IgD-negative memory B cell (primary cell): ENCODE data around the gene UFL1. TPM values are rescaled to one million over a fixed set of nuclear protein-coding genes. Genes with fewer than 3 reads are reported as not detected.
"Not testable (repeated sequence)": the region's sequence is repeated elsewhere in the genome, so short reads cannot be mapped to it uniquely, and the experiment has no call there.

Source experiments
- H3K27ac Mint-ChIP-seq, 3 donors: one replicate each; pipeline ENCODE4 v1.8.0; 2020 to 2022; ENCODE audit warnings: mild to moderate bottlenecking in 3 of 3, mixed read lengths in 3 of 3, moderate library complexity in 1 of 3
- H3K27me3 Mint-ChIP-seq: one replicate; pipeline ENCODE4 v1.8.0; 2021; ENCODE audit warnings: mixed read lengths
- H3K36me3 Mint-ChIP-seq: one replicate; pipeline ENCODE4 v1.8.0; 2020; ENCODE audit warnings: mild to moderate bottlenecking, mixed read lengths
- H3K4me1 Mint-ChIP-seq, 3 donors: one replicate each; pipeline ENCODE4 v1.8.0; 2020 to 2022; ENCODE audit warnings: mixed read lengths in 3 of 3, mild to moderate bottlenecking in 1 of 3
- H3K4me3 Mint-ChIP-seq, 4 donors: one replicate each; pipeline ENCODE4 v1.8.0; 2020 to 2022; ENCODE audit warnings: mild to moderate bottlenecking in 4 of 4, mixed read lengths in 4 of 4, moderate library complexity in 3 of 4
- H3K9me3 Mint-ChIP-seq, 3 donors: one replicate each; pipeline ENCODE4 v1.8.0; 2020 to 2021; ENCODE audit warnings: mixed read lengths in 3 of 3, mild to moderate bottlenecking in 1 of 3
- polyA plus RNA-seq: library from polyadenylated mRNA; unstranded; fragments of 300-500 nt; fragmentation: Illumina TruSeq; gene quantifications from one replicate; pipeline ENCODE4 v1.2.3, GENCODE V29; 2021

UFL1 gene
- polyA plus RNA-seq, 1 donor from 2014 or later = 16.8 TPM

DNA sequence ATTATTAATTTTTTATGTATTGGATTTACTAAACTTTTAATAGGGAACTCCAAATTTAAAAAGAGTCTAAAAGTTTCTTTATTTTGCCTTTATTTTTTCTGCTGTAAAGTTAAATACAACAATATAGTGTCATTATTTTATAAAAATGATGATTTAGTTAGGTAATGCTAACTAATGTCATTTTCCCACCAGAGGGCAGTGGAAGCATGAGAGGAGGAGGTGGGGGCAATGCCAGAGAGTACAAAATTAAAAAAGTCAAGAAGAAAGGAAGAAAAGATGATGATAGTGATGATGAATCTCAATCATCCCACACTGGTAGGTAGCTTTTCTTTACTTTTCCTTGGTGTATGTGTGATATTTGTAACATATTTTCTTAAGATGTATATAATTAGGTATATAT is 21.1 kb downstream of the UFL1 start:
- Mint-ChIP-seq H3K36me3 (peaks cover 9% of the 10 kb centered on the region), H3K9me3 (no peaks in the 10 kb centered on the region), H3K4me3 (no peak overlapping the region), H3K4me1 (no peaks in the 10 kb centered on the region), H3K27ac (no peak overlapping the region), H3K27me3 (no peaks in the 10 kb centered on the region)

DNA sequence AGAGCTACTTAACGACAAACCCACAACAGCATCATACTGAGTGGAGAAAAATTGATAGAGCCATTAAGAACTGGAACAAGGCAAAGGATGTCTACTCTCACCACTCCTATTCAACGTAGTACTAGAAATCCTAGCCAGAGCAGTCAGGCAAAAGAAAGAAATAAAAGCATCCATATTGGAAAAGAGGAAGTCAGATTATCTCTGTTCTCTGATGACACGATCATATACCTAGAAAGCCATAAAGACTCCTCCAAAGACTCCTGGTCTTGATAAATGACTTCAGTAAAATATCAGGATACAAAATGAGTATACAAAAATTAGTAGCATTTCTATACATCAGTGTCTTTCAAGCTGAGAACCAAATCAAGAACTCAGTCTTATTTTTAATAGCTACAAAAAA is 24.3 kb downstream of the UFL1 start:
- Mint-ChIP-seq H3K36me3 (peaks cover 10% of the 10 kb centered on the region), H3K4me3 (no peak overlapping the region), H3K9me3 (no peaks in the 10 kb centered on the region), H3K27ac (no peak overlapping the region), H3K4me1 (no peaks in the 10 kb centered on the region), H3K27me3 (no peaks in the 10 kb centered on the region)

DNA sequence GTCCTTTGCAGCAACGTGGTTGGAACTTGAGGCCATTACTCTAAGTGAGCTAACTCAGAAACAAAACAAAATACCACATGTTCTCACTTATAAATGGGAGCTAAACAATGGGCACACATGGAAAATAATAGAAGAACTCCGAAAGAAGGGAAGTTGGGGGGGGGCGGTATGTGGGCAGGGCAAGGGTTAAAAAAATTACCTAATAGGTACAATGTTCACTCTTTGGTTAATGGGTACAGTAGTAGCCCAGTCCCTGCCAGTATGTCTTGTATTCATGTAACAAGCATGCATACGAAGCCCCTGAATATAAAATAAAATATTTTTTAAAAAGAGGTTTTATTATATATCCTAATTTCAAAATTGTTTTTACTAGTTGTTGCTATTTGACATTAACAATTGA is 26.0 kb downstream of the UFL1 start:
- Mint-ChIP-seq H3K4me1 (no peaks in the 10 kb centered on the region), H3K36me3 (peaks cover 10% of the 10 kb centered on the region), H3K27me3 (no peaks in the 10 kb centered on the region), H3K4me3 (no peak overlapping the region), H3K9me3 (no peaks in the 10 kb centered on the region), H3K27ac (no peak overlapping the region)

DNA sequence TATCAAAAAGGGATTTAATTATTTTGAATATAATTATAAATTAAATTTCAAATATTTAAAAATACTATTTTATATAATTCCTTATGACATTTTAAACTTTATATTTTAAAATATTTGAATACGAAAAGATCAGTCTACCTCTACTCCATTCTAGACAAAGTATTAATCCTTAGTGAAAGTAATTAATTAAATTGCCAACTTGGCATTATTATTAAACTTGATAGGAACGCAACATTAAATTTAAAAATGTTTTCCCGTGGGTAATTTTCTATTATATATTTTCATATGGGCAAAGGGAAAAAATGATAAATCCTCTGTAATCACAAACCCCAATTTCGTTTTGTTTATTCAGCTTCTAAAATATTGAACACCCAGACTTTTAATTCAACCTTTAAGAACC is 33.0 kb downstream of the UFL1 start:
- Mint-ChIP-seq H3K27ac (no peak overlapping the region), H3K4me3 (no peak overlapping the region), H3K36me3 (peaks cover 7% of the 10 kb centered on the region), H3K27me3 (no peaks in the 10 kb centered on the region), H3K4me1 (no peaks in the 10 kb centered on the region), H3K9me3 (peaks cover 0 to 4% (median 0%) of the 10 kb centered on the region in 3 donors)

DNA sequence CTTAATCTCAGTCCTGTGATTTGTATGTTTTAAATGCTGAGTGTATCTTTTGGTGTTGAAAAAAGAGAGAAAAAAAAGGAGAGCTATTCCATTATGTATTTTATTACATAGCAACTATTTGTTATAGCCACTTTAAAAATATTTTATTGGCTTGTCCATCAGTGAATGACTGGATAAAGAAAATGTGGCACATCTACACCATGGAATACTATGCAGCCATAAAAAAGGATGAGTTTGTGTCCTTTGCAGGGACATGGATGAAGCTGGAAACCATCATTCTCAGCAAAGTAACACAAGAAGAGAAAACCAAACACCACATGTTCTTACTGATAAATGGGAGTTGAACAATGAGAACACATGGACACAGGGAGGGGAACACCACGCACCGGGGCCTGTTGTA is 38.1 kb downstream of the UFL1 start:
- not testable (repeated sequence) for H3K9me3 Mint-ChIP-seq, H3K4me1 Mint-ChIP-seq, H3K4me3 Mint-ChIP-seq, H3K27me3 Mint-ChIP-seq, H3K36me3 Mint-ChIP-seq, H3K27ac Mint-ChIP-seq

DNA sequence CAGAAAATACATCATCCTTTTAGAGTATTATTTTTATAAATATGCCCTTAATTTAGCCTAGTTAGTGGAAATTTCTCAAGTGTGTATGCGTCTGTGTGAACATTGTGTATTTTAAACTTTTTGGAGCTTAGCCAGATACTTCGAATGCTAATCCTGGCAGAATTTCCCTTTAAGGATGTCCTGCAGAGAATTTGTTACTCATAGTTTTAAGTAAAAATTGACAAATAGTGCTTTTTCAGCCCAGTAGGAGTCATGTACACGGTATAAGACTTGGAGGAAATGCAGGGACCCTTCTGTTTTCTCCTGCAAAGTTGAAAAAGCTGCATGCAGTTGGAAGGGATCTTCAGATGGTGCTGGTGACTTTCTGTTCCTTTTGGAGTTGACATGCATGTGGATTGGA is 41.3 kb downstream of the UFL1 start, which contains the start of gene FHL5:
Gene FHL5, plus strand, starts transcription at position 243 of the 400 bp plus-strand sequence. CDS start 40,486 bp downstream, outside the sequence.
- H3K9me3 Mint-ChIP-seq = peaks cover 0 to 4% (median 0%) of the 10 kb centered on the region in 3 donors
- H3K36me3 Mint-ChIP-seq = no peaks in the 10 kb centered on the region
- H3K27me3 Mint-ChIP-seq = no peaks in the 10 kb centered on the region
- no peak within 1 kb of the TSS for H3K4me3 Mint-ChIP-seq
- no peak within 1 kb of the TSS for H3K27ac Mint-ChIP-seq
- H3K4me1 Mint-ChIP-seq = peaks cover 0 to 2% (median 0%) of the 10 kb centered on the region in 3 donors

DNA sequence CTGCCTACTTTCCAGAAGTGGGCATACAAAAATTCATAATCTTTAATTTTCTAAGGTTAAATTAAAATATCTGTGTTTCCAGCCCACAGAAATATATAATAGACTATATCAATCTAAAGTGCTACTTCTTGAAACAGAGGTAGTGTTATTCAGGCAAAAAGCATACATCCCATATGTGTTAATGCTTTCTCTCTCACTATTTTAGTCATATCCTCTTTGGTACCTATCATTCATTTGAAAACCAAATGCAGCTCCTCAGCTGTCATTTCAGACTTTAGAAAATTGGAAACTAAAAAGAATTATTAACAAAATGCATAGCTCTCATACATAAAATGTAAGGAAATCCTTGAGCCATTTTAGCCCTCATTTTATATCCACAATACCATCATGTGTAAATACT is 42.2 kb downstream of the UFL1 start:
- H3K9me3 Mint-ChIP-seq = peaks cover 0 to 3% (median 1%) of the 10 kb centered on the region in 3 donors
- H3K4me3 Mint-ChIP-seq = no peak overlapping the region
- H3K27me3 Mint-ChIP-seq = peaks cover under 1% of the 10 kb centered on the region
- H3K27ac Mint-ChIP-seq = no peak overlapping the region
- peaks cover 0 to 2% (median 0%) of the 10 kb centered on the region in 3 donors for H3K4me1 Mint-ChIP-seq
- H3K36me3 Mint-ChIP-seq = no peaks in the 10 kb centered on the region

DNA sequence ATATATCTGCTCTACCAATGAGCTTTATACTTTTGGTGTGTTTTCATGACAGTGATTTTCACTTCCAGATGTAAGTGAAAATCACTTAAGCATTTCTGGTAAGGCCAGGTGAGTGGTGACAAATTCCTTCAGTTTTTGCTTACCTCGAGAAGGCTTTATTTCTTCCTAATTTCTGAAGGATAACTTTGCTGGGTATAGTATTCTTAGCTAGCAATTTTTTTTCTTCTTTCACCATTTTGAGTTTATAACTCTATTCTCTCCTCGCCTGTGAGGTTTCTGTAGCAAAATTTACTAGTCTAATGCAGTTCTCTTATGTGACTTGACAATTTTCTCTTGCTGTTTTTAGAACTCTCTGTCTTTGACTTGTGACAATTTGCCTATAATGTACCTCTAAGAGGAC is 48.4 kb downstream of the UFL1 start:
- Mint-ChIP-seq H3K4me3 (no peak overlapping the region), H3K27ac (no peak overlapping the region), H3K27me3 (peaks cover 3% of the 10 kb centered on the region), H3K4me1 (no peaks in the 10 kb centered on the region), H3K9me3 (peaks cover 9 to 16% (median 15%) of the 10 kb centered on the region in 3 donors), H3K36me3 (no peaks in the 10 kb centered on the region)

DNA sequence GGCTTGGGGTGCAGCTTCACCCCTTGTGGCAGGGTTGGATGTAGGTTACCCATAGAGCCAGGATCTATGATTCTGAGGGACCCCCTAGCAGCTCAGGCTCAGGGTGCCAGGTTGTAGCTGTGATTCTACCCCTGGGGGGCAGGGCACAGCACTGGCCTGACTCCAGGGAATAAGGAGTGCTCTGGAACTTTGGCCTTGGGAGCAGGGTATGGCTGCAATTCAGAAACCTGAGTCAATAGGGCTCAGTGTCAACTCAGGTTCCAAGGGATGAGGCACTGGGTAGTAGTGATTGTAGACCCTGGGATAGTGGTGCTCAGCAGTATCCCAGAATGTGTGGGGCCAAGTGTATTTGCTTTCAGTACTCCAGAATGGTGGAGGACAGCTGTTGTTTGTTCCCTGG is 49.9 kb downstream of the UFL1 start:
- Mint-ChIP-seq H3K36me3 (no peaks in the 10 kb centered on the region), H3K4me3 (no peak overlapping the region)

DNA sequence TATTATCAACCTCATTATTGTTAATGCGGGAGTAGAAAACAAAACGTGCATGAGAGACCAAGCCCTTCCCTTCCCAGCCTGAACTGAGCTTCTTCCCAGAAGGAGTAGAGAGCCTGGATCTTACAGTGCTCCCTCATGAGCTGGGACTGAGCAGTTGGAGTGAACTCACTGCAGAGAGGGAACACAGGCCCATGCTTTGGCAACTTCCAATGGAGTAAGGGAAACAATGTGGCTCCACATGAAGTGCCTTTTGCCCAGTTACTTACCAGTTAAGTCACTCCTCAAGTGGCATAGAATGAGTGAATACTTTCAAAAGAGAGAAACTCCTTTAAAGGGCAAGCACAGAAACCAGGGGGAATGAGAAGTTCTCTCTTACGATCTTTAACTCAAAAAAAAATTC is 53.8 kb downstream of the UFL1 start:
- Mint-ChIP-seq H3K27me3 (peaks cover 2% of the 10 kb centered on the region), H3K36me3 (no peaks in the 10 kb centered on the region), H3K4me1 (no peaks in the 10 kb centered on the region), H3K9me3 (peaks cover 5 to 6% (median 5%) of the 10 kb centered on the region in 3 donors), H3K4me3 (peak overlapping the region in 1 of 4 donors; percentile 43), H3K27ac (no peak overlapping the region)

More for the DNA sequence above, 49.9 kb downstream of the UFL1 start:
- Mint-ChIP-seq H3K4me1 (no peaks in the 10 kb centered on the region), H3K27ac (no peak overlapping the region), H3K9me3 (peaks cover 9 to 16% (median 15%) of the 10 kb centered on the region in 3 donors), H3K27me3 (peaks cover 4% of the 10 kb centered on the region)

DNA sequence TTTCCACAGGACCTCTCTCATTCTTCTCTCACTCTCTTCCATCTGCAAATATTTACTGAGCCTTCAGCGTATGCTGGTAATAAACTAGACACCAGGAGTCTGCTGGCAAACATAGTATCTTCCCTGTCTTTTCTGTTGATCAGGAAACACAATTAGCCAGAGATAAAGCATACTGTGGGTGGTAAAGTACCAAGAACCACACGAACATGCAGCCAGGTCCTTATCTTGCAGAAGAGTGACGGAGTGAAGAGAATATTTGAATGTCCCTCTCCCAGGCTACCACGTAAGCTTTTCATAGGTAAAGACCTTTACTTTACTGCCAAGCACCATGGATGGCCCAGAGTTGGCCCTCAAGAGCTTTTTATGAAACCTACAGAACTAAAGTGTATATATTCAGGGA is 54.6 kb downstream of the UFL1 start:
- no peak overlapping the region for H3K4me3 Mint-ChIP-seq
- no peaks in the 10 kb centered on the region for H3K4me1 Mint-ChIP-seq
- H3K9me3 Mint-ChIP-seq = peaks cover 2 to 3% (median 3%) of the 10 kb centered on the region in 3 donors
- H3K27me3 Mint-ChIP-seq = peaks cover 2% of the 10 kb centered on the region
- H3K36me3 Mint-ChIP-seq = no peaks in the 10 kb centered on the region
- no peak overlapping the region for H3K27ac Mint-ChIP-seq

DNA sequence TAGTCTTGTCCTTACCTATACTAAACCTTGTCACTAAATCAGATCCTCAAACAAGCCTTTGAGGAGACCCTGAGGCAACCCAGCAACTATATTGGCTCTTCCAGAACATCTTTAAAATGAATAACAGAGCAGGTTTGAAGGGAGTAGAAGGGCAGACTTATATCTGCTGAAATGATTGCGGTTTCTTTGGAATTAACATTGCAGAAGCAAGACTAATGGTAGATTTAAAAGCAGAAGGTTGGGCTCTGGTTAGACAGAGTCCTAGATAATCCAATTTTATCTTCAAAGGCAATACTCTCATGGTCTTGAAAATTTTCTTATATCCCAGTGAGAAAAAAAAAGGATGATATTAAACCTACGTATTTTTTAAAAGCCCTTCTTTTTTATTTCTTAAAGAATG is 60.4 kb downstream of the UFL1 start:
- H3K27me3 Mint-ChIP-seq = peaks cover 5% of the 10 kb centered on the region
- no peak overlapping the region for H3K27ac Mint-ChIP-seq
- no peaks in the 10 kb centered on the region for H3K36me3 Mint-ChIP-seq
- no peak overlapping the region for H3K4me3 Mint-ChIP-seq
- no peaks in the 10 kb centered on the region for H3K4me1 Mint-ChIP-seq
- H3K9me3 Mint-ChIP-seq = peaks cover 0 to 1% (median 0%) of the 10 kb centered on the region in 3 donors

DNA sequence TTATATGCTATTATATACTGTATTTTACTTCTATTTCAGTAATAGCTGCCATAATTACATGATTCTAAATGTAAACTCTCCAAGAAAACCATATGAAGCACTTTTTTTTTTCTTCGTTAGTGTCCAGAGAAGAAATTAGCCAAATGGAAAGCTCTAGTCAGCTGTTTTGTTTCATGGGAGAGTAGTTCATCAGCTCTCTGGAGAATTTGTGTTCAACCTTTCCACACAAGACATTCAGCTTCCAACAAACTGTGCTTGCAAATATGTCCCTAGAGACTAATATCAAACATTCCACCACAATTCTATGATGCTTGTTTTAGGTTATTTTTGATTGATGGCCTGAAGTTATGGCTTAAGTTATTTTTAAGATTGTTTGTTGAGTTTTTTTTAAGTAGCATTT is 60.8 kb downstream of the UFL1 start:
- Mint-ChIP-seq H3K9me3 (peaks cover 0 to 1% (median 0%) of the 10 kb centered on the region in 3 donors), H3K27ac (no peak overlapping the region), H3K4me1 (no peaks in the 10 kb centered on the region), H3K36me3 (no peaks in the 10 kb centered on the region), H3K4me3 (no peak overlapping the region), H3K27me3 (peaks cover 5% of the 10 kb centered on the region)

DNA sequence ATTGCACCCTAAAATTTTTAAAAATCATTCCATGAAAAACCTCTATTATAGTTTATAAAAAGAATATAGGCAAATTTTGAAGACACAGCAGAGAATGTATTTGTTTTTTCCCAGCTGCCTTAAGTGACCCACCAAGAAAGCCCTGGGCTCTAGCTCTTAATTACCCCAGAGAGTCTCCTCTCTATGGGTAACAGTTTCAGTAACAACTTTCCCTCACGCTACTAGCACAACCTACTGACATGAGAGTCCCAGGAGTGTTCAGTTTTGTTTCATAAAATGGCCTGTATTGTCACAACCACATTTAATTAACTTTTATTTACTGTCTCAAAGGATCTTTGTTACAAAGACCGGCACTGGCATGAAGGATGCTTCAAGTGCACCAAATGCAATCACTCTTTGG is 82.8 kb downstream of the UFL1 start:
- H3K36me3 Mint-ChIP-seq = peaks cover 2% of the 10 kb centered on the region
- H3K4me3 Mint-ChIP-seq = no peak overlapping the region
- no peaks in the 10 kb centered on the region for H3K27me3 Mint-ChIP-seq
- H3K9me3 Mint-ChIP-seq = peaks cover 0 to 2% (median 0%) of the 10 kb centered on the region in 3 donors
- no peak overlapping the region for H3K27ac Mint-ChIP-seq
- peaks cover 0 to 4% (median under 1%) of the 10 kb centered on the region in 3 donors for H3K4me1 Mint-ChIP-seq
